H9 (cell line): ENCODE measurements around the gene TFAP2E. TPM values are rescaled to one million over a fixed set of nuclear protein-coding genes. Genes with fewer than 3 reads are reported as not detected.

ENCODE experiments used
- DNase-seq: peaks from one replicate; pipeline ENCODE4 v3.0.0-alpha.2; 2017
- H2AFZ ChIP-seq: one replicate; pipeline ENCODE4 v1.6.1; 2013; ENCODE audit warnings: mild to moderate bottlenecking, low read length, control low read depth, moderate library complexity
- H2AK5ac ChIP-seq: 2 replicates; pipeline ENCODE4 v1.6.1; 2013; ENCODE audit warnings: low read length, control low read depth, mixed read lengths; ENCODE audit not compliant: insufficient read length
- H2BK120ac ChIP-seq: one replicate; pipeline ENCODE4 v1.6.1; 2013; ENCODE audit warnings: low read depth, mild to moderate bottlenecking, low read length, control low read depth, inconsistent platforms; ENCODE audit not compliant: poor library complexity, severe bottlenecking
- H2BK12ac ChIP-seq: 2 replicates; pipeline ENCODE4 v1.6.1; 2013; ENCODE audit warnings: low read length, control low read depth, mixed read lengths, low read depth; ENCODE audit not compliant: insufficient read length
- H2BK15ac ChIP-seq: 2 replicates; pipeline ENCODE4 v1.6.1; 2013; ENCODE audit warnings: low read depth, low read length, control low read depth
- H2BK20ac ChIP-seq: one replicate; pipeline ENCODE4 v1.6.1; 2013; ENCODE audit warnings: low read depth, mild to moderate bottlenecking, low read length, control low read depth, inconsistent platforms; ENCODE audit not compliant: poor library complexity, severe bottlenecking
- H2BK5ac ChIP-seq: 2 replicates; pipeline ENCODE4 v1.6.1; 2013; ENCODE audit warnings: low read length, control low read depth, mixed read lengths; ENCODE audit not compliant: insufficient read length
- H3K14ac ChIP-seq: 2 replicates; pipeline ENCODE4 v1.6.1; 2013; ENCODE audit warnings: low read length, control low read depth; ENCODE audit not compliant: insufficient read depth
- H3K18ac ChIP-seq: 2 replicates; pipeline ENCODE4 v1.6.1; 2013; ENCODE audit warnings: low read depth, mild to moderate bottlenecking, mixed read lengths, low read length, control low read depth; ENCODE audit not compliant: insufficient read length
- H3K23ac ChIP-seq: 2 replicates; pipeline ENCODE4 v1.6.1; 2013; ENCODE audit warnings: low read length, control low read depth, mixed read lengths, low read depth; ENCODE audit not compliant: insufficient read length
- H3K23me2 ChIP-seq: 2 replicates; pipeline ENCODE4 v1.6.1; 2013; ENCODE audit warnings: low read depth, mild to moderate bottlenecking, mixed read lengths, low read length, control low read depth; ENCODE audit not compliant: insufficient read length, poor library complexity, severe bottlenecking
- H3K27ac ChIP-seq: 2 replicates; pipeline ENCODE4 v1.5.1; 2013; ENCODE audit warnings: low read length, control low read depth, mixed read lengths, low read depth; ENCODE audit not compliant: insufficient read length
- H3K27me3 ChIP-seq: 2 replicates; pipeline ENCODE4 v1.6.1; 2013; ENCODE audit warnings: low read length, control low read depth, inconsistent platforms; ENCODE audit not compliant: insufficient read depth
- H3K4ac ChIP-seq: 2 replicates; pipeline ENCODE4 v1.6.1; 2013; ENCODE audit warnings: low read depth, mild to moderate bottlenecking, control low read depth, inconsistent platforms, low read length, moderate library complexity
- H3K4me1 ChIP-seq: 2 replicates; pipeline ENCODE4 v1.6.1; 2013; ENCODE audit warnings: low read length, control low read depth, inconsistent platforms; ENCODE audit not compliant: insufficient read depth
- H3K4me2 ChIP-seq: 2 replicates; pipeline ENCODE4 v1.6.1; 2013; ENCODE audit warnings: low read length, control low read depth, mixed read lengths; ENCODE audit not compliant: insufficient read length, insufficient read depth
- H3K56ac ChIP-seq: 2 replicates; pipeline ENCODE4 v1.6.1; 2013; ENCODE audit warnings: low read depth, mild to moderate bottlenecking, mixed read lengths, low read length, control low read depth; ENCODE audit not compliant: insufficient read length
- H3K79me1 ChIP-seq: 2 replicates; pipeline ENCODE4 v1.6.1; 2013; ENCODE audit warnings: low read depth, mild to moderate bottlenecking, moderate library complexity, low read length, control low read depth, inconsistent platforms; ENCODE audit not compliant: insufficient read depth, poor library complexity, severe bottlenecking
- H3K79me2 ChIP-seq: 2 replicates; pipeline ENCODE4 v1.6.1; 2013; ENCODE audit warnings: low read length, control low read depth, inconsistent platforms; ENCODE audit not compliant: insufficient read depth
- H3K9ac ChIP-seq: 2 replicates; pipeline ENCODE4 v1.6.1; 2013; ENCODE audit warnings: low read length, control low read depth, mixed read lengths; ENCODE audit not compliant: insufficient read length; ENCODE audit errors: extremely low read depth
- H3K9me3 ChIP-seq: one replicate; pipeline ENCODE4 v1.6.1; 2013; ENCODE audit warnings: low read depth, low read length, inconsistent platforms; ENCODE audit not compliant: control insufficient read depth
- H3T11ph ChIP-seq: one replicate; pipeline ENCODE4 v1.6.1; 2013; ENCODE audit warnings: mild to moderate bottlenecking, low read length, control low read depth, inconsistent platforms
- H4K20me1 ChIP-seq: one replicate; pipeline ENCODE4 v1.6.1; 2013; ENCODE audit not compliant: control insufficient read depth, insufficient read length, insufficient read depth
- H4K5ac ChIP-seq: 2 replicates; pipeline ENCODE4 v1.6.1; 2013; ENCODE audit warnings: low read depth, mild to moderate bottlenecking, mixed read lengths, low read length, control low read depth; ENCODE audit not compliant: insufficient read length
- H4K8ac ChIP-seq: replicated peaks from 2 replicates; pipeline ENCODE4 v1.6.1; 2013; ENCODE audit warnings: low read length, control low read depth, mixed read lengths, low read depth; ENCODE audit not compliant: insufficient read length
- H4K91ac ChIP-seq: 2 replicates; pipeline ENCODE4 v1.6.1; 2013; ENCODE audit warnings: low read depth, mild to moderate bottlenecking, moderate library complexity, mixed read lengths, low read length, control low read depth; ENCODE audit not compliant: insufficient read length
- H3K27ac Mint-ChIP-seq, 3 experiments: 2 replicates in 2 of 3; 3 replicates in 1 of 3; pipeline ENCODE4 v1.8.0; 2020 to 2021; ENCODE audit warnings: mixed read lengths in 3 of 3, mild to moderate bottlenecking in 1 of 3, moderate library complexity in 1 of 3
- H3K27me3 Mint-ChIP-seq: 2 replicates; pipeline ENCODE4 v1.8.0; 2021; ENCODE audit warnings: low read depth, mild to moderate bottlenecking, moderate library complexity, mixed read lengths
- H3K36me3 Mint-ChIP-seq, 3 experiments: 2 replicates in 2 of 3; 3 replicates in 1 of 3; pipeline ENCODE4 v1.8.0; 2020 to 2021; ENCODE audit warnings: low read depth in 3 of 3, mixed read lengths in 3 of 3; ENCODE audit not compliant: insufficient read depth in 1 of 3
- H3K4me1 Mint-ChIP-seq, 2 experiments: 2 replicates each; pipeline ENCODE4 v1.8.0; 2020; ENCODE audit warnings: mixed read lengths in 2 of 2
- H3K4me3 Mint-ChIP-seq, 2 experiments: 2 replicates in 1 of 2; 3 replicates in 1 of 2; pipeline ENCODE4 v1.8.0; 2020 to 2021; ENCODE audit warnings: mild to moderate bottlenecking in 2 of 2, mixed read lengths in 2 of 2, moderate library complexity in 1 of 2
- H3K9me3 Mint-ChIP-seq, 2 experiments: 2 replicates in 1 of 2; 3 replicates in 1 of 2; pipeline ENCODE4 v1.8.0; 2020; ENCODE audit warnings: mild to moderate bottlenecking in 2 of 2, mixed read lengths in 2 of 2, moderate library complexity in 1 of 2
- WGBS: extraction: QIAGEN DNeasy Blood & Tissue Kit; methylation state at CpG from one replicate; pipeline ENCODE4 v1.1.7; 2013; ENCODE audit warnings: missing lambda C conversion rate, low lambda C conversion rate, mixed read lengths; ENCODE audit not compliant: insufficient read length; ENCODE audit errors: extremely low coverage; 5-methylcytosine and 5-hydroxymethylcytosine counted together
- total RNA-seq: library from RNA; stranded (reverse); gene quantifications from 2 replicates; pipeline ENCODE4 v1.2.1, GENCODE V29; 2021
- TF ChIP-seq, protein P1 (sequence below): fragments of 200-600 bp; sonication (generic); conservative IDR thresholded peaks from 3 replicates; pipeline ENCODE4 v1.8.0; 2021; ENCODE audit warnings: antibody characterized with exemption, mild to moderate bottlenecking

Gene TFAP2E
- total RNA-seq, 1 experiment from 2014 or later: 0.70 TPM

DNA sequence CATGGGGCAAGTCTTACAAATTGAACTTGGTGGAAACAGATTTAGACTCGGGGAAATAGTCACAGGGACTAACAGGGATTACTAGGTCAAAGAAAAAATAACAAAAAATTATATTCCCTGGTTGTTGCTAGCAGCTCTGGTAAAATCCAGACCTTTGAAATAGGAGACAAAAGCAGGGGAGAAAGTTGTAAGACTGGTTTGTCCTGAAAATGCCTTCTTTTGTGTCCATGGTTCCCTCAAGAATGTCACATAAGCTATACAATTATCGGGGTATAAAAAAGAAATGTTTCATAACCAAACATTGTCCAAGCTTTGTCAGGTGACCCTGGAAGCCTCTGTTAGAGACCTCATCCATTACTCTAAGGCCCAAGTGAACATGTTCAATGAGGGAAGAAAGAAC lies 49.0 kb upstream of the TFAP2E start:
- H3K56ac ChIP-seq: no peak overlapping the region
- H3K4me1 ChIP-seq: peaks cover 4% of the 10 kb centered on the region; the same call in 1 of the 2 replicates
- no peak overlapping the region for H2BK15ac ChIP-seq
- no peak overlapping the region for H3K23ac ChIP-seq
- no peaks in the 10 kb centered on the region for H3K79me1 ChIP-seq
- Mint-ChIP-seq H3K4me1 (peaks cover 17 to 19% of the 10 kb centered on the region in 2 experiments), H3K9me3 (peaks cover 7 to 8% of the 10 kb centered on the region in 2 experiments; a peak in 4 of 5 replicates), H3K27me3 (no peaks in the 10 kb centered on the region), H3K36me3 (peaks cover 18 to 22% (median 20%) of the 10 kb centered on the region in 3 experiments), H3K4me3 (no peak overlapping the region), H3K27ac (no peak overlapping the region; a peak in 1 of 7 replicates)
- no peaks in the 10 kb centered on the region for H3K9me3 ChIP-seq
- H3K27me3 ChIP-seq: no peaks in the 10 kb centered on the region
- no peaks in the 10 kb centered on the region for H3K79me2 ChIP-seq
- no peak overlapping the region for H3T11ph ChIP-seq
- no peak overlapping the region for H3K14ac ChIP-seq
- H3K23me2 ChIP-seq: no peaks in the 10 kb centered on the region
- no peak overlapping the region for H2AK5ac ChIP-seq
- H2BK5ac ChIP-seq: no peak overlapping the region
- no CpG with 5 or more reads among the region's 2 CpGs for WGBS
- no peak overlapping the region for H4K91ac ChIP-seq
- TF ChIP-seq, protein P1, sequence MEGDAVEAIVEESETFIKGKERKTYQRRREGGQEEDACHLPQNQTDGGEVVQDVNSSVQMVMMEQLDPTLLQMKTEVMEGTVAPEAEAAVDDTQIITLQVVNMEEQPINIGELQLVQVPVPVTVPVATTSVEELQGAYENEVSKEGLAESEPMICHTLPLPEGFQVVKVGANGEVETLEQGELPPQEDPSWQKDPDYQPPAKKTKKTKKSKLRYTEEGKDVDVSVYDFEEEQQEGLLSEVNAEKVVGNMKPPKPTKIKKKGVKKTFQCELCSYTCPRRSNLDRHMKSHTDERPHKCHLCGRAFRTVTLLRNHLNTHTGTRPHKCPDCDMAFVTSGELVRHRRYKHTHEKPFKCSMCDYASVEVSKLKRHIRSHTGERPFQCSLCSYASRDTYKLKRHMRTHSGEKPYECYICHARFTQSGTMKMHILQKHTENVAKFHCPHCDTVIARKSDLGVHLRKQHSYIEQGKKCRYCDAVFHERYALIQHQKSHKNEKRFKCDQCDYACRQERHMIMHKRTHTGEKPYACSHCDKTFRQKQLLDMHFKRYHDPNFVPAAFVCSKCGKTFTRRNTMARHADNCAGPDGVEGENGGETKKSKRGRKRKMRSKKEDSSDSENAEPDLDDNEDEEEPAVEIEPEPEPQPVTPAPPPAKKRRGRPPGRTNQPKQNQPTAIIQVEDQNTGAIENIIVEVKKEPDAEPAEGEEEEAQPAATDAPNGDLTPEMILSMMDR: no peak
- H3K27ac ChIP-seq: no peak overlapping the region
- no peak overlapping the region for H3K18ac ChIP-seq
- DNase-seq: no peak
- H3K9ac ChIP-seq: no peak overlapping the region
- no peak overlapping the region for H4K8ac ChIP-seq
- no peak overlapping the region for H2BK120ac ChIP-seq
- H3K4me2 ChIP-seq: no peak overlapping the region
- no peak overlapping the region for H3K4ac ChIP-seq
- no peak overlapping the region for H2BK20ac ChIP-seq
- no peak overlapping the region for H2AFZ ChIP-seq
- H4K20me1 ChIP-seq: no peaks in the 10 kb centered on the region
- H4K5ac ChIP-seq: no peak overlapping the region
- H2BK12ac ChIP-seq: no peak overlapping the region
